ENCODE data around the gene SLC35F5. TPM values are rescaled to one million over a fixed set of nuclear protein-coding genes. Genes with fewer than 3 reads are reported as not detected.

SLC35F5 gene
- total and polyA plus RNA-seq, 12 donors, result 22.5 to 466 (median 201) TPM

GRCh38 chr2:113685471-113685870 lies 71.0 kb downstream of the SLC35F5 start:
- no peaks in the 10 kb centered on the region for H3K9me3 ChIP-seq (replicated peaks in 1 of 3)
- no peaks in the 10 kb centered on the region for H3K4me1 ChIP-seq (replicated peaks in 1 of 2)
- TF ChIP-seq POLR2A (IDR thresholded peaks at IDR 0.05) (no peak), CTCF (IDR thresholded peaks at IDR 0.05) (no peak)
- H3K27me3 ChIP-seq, result no peaks in the 10 kb centered on the region
- no peak for DNase-seq
- H3K36me3 ChIP-seq (replicated peaks in 1 of 2), result no peaks in the 10 kb centered on the region
- no peak overlapping the region for H3K27ac ChIP-seq
- 84 to 94% (median 91%) methylated on average over 8 of the region's 8 CpGs for WGBS, 4 donors
- intact Hi-C loops (cut with DNase I), result no loop called here
- no peak overlapping the region for H3K4me3 ChIP-seq

GRCh38 chr2:113679457-113679856 lies 77.0 kb downstream of the SLC35F5 start:
- intact Hi-C loops (cut with DNase I), result no loop called here
- TF ChIP-seq CTCF (IDR thresholded peaks at IDR 0.05) (no peak), POLR2A (IDR thresholded peaks at IDR 0.05) (no peak)
- no peak for DNase-seq
- Histone ChIP-seq H3K36me3 (replicated peaks in 1 of 2) (no peaks in the 10 kb centered on the region), H3K4me1 (replicated peaks in 1 of 2) (no peaks in the 10 kb centered on the region), H3K4me3 (no peak overlapping the region), H3K27ac (no peak overlapping the region), H3K27me3 (no peaks in the 10 kb centered on the region), H3K9me3 (replicated peaks in 1 of 3) (no peaks in the 10 kb centered on the region)
- WGBS, 4 donors, result 85 to 89% (median 86%) methylated on average over 8 of the region's 8 CpGs

- H3K4me1 ChIP-seq (replicated peaks in 1 of 2), result no peaks in the 10 kb centered on the region
- no peak for TF ChIP-seq CTCF (IDR thresholded peaks at IDR 0.05)
- TF ChIP-seq POLR2A (IDR thresholded peaks at IDR 0.05), result no peak
- H3K27me3 ChIP-seq, result no peaks in the 10 kb centered on the region
- intact Hi-C loops (cut with DNase I), result no loop called here
- H3K36me3 ChIP-seq (replicated peaks in 1 of 2), result no peaks in the 10 kb centered on the region
- no peak overlapping the region for H3K27ac ChIP-seq
- DNase-seq, result no peak
- WGBS, 4 donors, result 69 to 80% (median 74%) methylated on average over 2 of the region's 2 CpGs
- H3K9me3 ChIP-seq (replicated peaks in 1 of 3), result no peaks in the 10 kb centered on the region
- no peak overlapping the region for H3K4me3 ChIP-seq
These were observed 79.1 kb downstream of the SLC35F5 start for GRCh38 chr2:113677330-113677729.

- Histone ChIP-seq H3K27ac (no peak overlapping the region), H3K27me3 (no peaks in the 10 kb centered on the region), H3K36me3 (replicated peaks in 1 of 2) (no peaks in the 10 kb centered on the region), H3K4me1 (replicated peaks in 1 of 2) (no peaks in the 10 kb centered on the region), H3K9me3 (replicated peaks in 1 of 3) (no peaks in the 10 kb centered on the region), H3K4me3 (no peak overlapping the region)
- WGBS, 4 donors, result 92 to 95% (median 93%) methylated on average over 4 of the region's 4 CpGs
- intact Hi-C loops (cut with DNase I), result no loop called here
- DNase-seq, result no peak
- no peak for TF ChIP-seq CTCF (IDR thresholded peaks at IDR 0.05)
- TF ChIP-seq POLR2A (IDR thresholded peaks at IDR 0.05), result no peak
These were observed 79.7 kb downstream of the SLC35F5 start for GRCh38 chr2:113676623-113677266.
